ENCODE results near the gene VWA8.

The VWA8 gene

GRCh38 chr13:41533266-41534052 is 427.4 kb downstream of the VWA8 start:
- Histone ChIP-seq H3K36me3 (ENCODE audit: control insufficient read depth, insufficient read depth, low read length, severe bottlenecking) (no peaks in the 10 kb centered on the region), H3K9ac (ENCODE audit: low read length) (no peak overlapping the region), H3K9me3 (ENCODE audit: control insufficient read depth, low read length) (no peaks in the 10 kb centered on the region), H3K4me1 (ENCODE audit: control insufficient read depth, insufficient read depth, low read length) (peaks cover 8% of the 10 kb centered on the region), H3K4me3 (ENCODE audit: low read length) (peak overlapping the region; percentile 29), H3K27me3 (replicated peaks; ENCODE audit: control insufficient read depth, insufficient read depth, low read length) (no peaks in the 10 kb centered on the region)
- no peak for DNase-seq (ENCODE audit: low read depth)

GRCh38 chr13:41528021-41528420 is 432.9 kb downstream of the VWA8 start:
- peaks cover 9% of the 10 kb centered on the region for H3K27me3 ChIP-seq (replicated peaks; ENCODE audit: control insufficient read depth, insufficient read depth, low read length)
- no peaks in the 10 kb centered on the region for H3K36me3 ChIP-seq (ENCODE audit: control insufficient read depth, insufficient read depth, low read length, severe bottlenecking)
- H3K9ac ChIP-seq (ENCODE audit: low read length) = no peak overlapping the region
- no peaks in the 10 kb centered on the region for H3K4me1 ChIP-seq (ENCODE audit: control insufficient read depth, insufficient read depth, low read length)
- no peaks in the 10 kb centered on the region for H3K9me3 ChIP-seq (ENCODE audit: control insufficient read depth, low read length)
- no peak overlapping the region for H3K4me3 ChIP-seq (ENCODE audit: low read length)
- DNase-seq (ENCODE audit: low read depth) = no peak

GRCh38 chr13:41520660-41521630 is 440.0 kb downstream of the VWA8 start:
- no peaks in the 10 kb centered on the region for H3K36me3 ChIP-seq (ENCODE audit: control insufficient read depth, insufficient read depth, low read length, severe bottlenecking)
- DNase-seq (ENCODE audit: low read depth) = no peak
- H3K27me3 ChIP-seq (replicated peaks; ENCODE audit: control insufficient read depth, insufficient read depth, low read length) = peaks cover 5% of the 10 kb centered on the region

GRCh38 chr13:41520016-41520659 is 440.8 kb downstream of the VWA8 start:
- no peak overlapping the region for H3K4me3 ChIP-seq (ENCODE audit: low read length)

More at GRCh38 chr13:41520660-41521630, 440.0 kb downstream of the VWA8 start:
- Histone ChIP-seq H3K4me1 (ENCODE audit: control insufficient read depth, insufficient read depth, low read length) (no peaks in the 10 kb centered on the region), H3K9me3 (ENCODE audit: control insufficient read depth, low read length) (no peaks in the 10 kb centered on the region), H3K9ac (ENCODE audit: low read length) (no peak overlapping the region), H3K4me3 (ENCODE audit: low read length) (no peak overlapping the region)

More at GRCh38 chr13:41520016-41520659, 440.8 kb downstream of the VWA8 start:
- Histone ChIP-seq H3K4me1 (ENCODE audit: control insufficient read depth, insufficient read depth, low read length) (no peaks in the 10 kb centered on the region), H3K9me3 (ENCODE audit: control insufficient read depth, low read length) (no peaks in the 10 kb centered on the region), H3K27me3 (replicated peaks; ENCODE audit: control insufficient read depth, insufficient read depth, low read length) (peaks cover 5% of the 10 kb centered on the region), H3K9ac (ENCODE audit: low read length) (no peak overlapping the region), H3K36me3 (ENCODE audit: control insufficient read depth, insufficient read depth, low read length, severe bottlenecking) (no peaks in the 10 kb centered on the region)
- no peak for DNase-seq (ENCODE audit: low read depth)
